Measurements from ENCODE around the gene RAD23B. TPM values are rescaled to one million over a fixed set of nuclear protein-coding genes. Genes with fewer than 3 reads are reported as not detected.

RAD23B gene
- total and polyA plus RNA-seq, 2 of the 13 experiments (the other 11 are each of a cell fraction or from before 2014, with no cell fraction given), result 133 to 156 TPM

DNA sequence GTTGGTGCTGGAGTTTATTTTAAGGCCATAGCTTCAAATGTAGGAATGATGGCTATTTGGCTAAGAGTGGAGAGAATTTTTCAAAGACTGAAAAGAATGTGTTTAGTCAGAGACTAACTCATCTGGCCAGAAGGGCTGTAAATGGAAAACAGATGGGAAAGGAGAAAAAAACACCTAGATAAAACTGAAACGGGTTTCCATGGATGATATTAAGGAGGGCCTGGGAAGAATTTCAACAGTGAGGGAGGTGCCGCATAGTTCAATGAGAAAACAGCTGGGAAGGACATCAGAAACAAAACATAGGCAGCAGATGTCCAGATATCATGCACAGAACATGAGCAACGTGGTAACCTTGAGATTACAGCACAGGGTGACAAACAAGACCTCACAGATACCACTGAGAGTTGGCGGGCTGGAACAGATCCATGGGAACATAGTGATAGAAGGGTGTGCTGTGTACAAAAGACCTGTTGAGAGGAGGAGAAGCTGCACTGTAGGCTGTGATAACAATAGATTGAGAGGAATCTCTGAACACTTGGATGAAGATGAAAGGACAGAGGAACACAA, 31.2 kb upstream of the RAD23B start (continued):
- TF ChIP-seq, protein P1, sequence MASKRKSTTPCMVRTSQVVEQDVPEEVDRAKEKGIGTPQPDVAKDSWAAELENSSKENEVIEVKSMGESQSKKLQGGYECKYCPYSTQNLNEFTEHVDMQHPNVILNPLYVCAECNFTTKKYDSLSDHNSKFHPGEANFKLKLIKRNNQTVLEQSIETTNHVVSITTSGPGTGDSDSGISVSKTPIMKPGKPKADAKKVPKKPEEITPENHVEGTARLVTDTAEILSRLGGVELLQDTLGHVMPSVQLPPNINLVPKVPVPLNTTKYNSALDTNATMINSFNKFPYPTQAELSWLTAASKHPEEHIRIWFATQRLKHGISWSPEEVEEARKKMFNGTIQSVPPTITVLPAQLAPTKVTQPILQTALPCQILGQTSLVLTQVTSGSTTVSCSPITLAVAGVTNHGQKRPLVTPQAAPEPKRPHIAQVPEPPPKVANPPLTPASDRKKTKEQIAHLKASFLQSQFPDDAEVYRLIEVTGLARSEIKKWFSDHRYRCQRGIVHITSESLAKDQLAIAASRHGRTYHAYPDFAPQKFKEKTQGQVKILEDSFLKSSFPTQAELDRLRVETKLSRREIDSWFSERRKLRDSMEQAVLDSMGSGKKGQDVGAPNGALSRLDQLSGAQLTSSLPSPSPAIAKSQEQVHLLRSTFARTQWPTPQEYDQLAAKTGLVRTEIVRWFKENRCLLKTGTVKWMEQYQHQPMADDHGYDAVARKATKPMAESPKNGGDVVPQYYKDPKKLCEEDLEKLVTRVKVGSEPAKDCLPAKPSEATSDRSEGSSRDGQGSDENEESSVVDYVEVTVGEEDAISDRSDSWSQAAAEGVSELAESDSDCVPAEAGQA (IDR thresholded peaks at IDR 0.05; ENCODE audit: low read depth), result no peak
- TF ChIP-seq, protein P1 (CRISPR knock-in tag; IDR thresholded peaks at IDR 0.05; ENCODE audit: borderline replicate concordance), result no peak
- no peak for TF ChIP-seq ZNF691 (CRISPR knock-in tag; IDR thresholded peaks at IDR 0.05; ENCODE audit: borderline replicate concordance, low read depth)
- no peak for TF ChIP-seq RBFOX2 (IDR thresholded peaks at IDR 0.05; ENCODE audit: low read depth, low read length)
- TF ChIP-seq, protein P2, sequence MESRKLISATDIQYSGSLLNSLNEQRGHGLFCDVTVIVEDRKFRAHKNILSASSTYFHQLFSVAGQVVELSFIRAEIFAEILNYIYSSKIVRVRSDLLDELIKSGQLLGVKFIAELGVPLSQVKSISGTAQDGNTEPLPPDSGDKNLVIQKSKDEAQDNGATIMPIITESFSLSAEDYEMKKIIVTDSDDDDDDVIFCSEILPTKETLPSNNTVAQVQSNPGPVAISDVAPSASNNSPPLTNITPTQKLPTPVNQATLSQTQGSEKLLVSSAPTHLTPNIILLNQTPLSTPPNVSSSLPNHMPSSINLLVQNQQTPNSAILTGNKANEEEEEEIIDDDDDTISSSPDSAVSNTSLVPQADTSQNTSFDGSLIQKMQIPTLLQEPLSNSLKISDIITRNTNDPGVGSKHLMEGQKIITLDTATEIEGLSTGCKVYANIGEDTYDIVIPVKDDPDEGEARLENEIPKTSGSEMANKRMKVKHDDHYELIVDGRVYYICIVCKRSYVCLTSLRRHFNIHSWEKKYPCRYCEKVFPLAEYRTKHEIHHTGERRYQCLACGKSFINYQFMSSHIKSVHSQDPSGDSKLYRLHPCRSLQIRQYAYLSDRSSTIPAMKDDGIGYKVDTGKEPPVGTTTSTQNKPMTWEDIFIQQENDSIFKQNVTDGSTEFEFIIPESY (CRISPR knock-in tag; IDR thresholded peaks at IDR 0.05), result peak; percentile 65; the same call in 1 of the 2 replicates
- peak; percentile 69 for TF ChIP-seq PATZ1 (CRISPR knock-in tag; IDR thresholded peaks at IDR 0.05)
- TF ChIP-seq HDAC2 (CRISPR knock-in tag; IDR thresholded peaks at IDR 0.05), result peak; percentile 94
- no peak for TF ChIP-seq FOXA1 (IDR thresholded peaks at IDR 0.05)
- peak; percentile 92 for TF ChIP-seq FOXA1 (CRISPR knock-in tag; IDR thresholded peaks at IDR 0.05)
- TF ChIP-seq JDP2 (CRISPR knock-in tag; IDR thresholded peaks at IDR 0.05; ENCODE audit: borderline replicate concordance), result no peak
- TF ChIP-seq ZNF232 (CRISPR knock-in tag; IDR thresholded peaks at IDR 0.05; ENCODE audit: borderline replicate concordance), result no peak
- TF ChIP-seq CBX5 (CRISPR knock-in tag; IDR thresholded peaks at IDR 0.05; ENCODE audit: borderline replicate concordance), result peak; percentile 77; the same call in 1 of the 2 replicates
- TF ChIP-seq NFE2L1 (CRISPR knock-in tag; IDR thresholded peaks at IDR 0.05; ENCODE audit: borderline replicate concordance), result no peak
- no peak for TF ChIP-seq CBX2 (IDR thresholded peaks at IDR 0.05; ENCODE audit: low read depth, low read length)
- TF ChIP-seq CBX2 (CRISPR knock-in tag; IDR thresholded peaks at IDR 0.05; ENCODE audit: low read depth), result no peak
- peak; percentile 47; the same call in 1 of the 2 replicates for TF ChIP-seq PHF21A (CRISPR knock-in tag; IDR thresholded peaks at IDR 0.05)

Measured in HepG2 (cell line).